ENCODE data around the gene TBC1D14. TPM values are rescaled to one million over a fixed set of nuclear protein-coding genes. Genes with fewer than 3 reads are reported as not detected.

The TBC1D14 gene
- total and polyA plus RNA-seq, 2 experiments from 2014 or later: 33.6 to 50.8 TPM

DNA sequence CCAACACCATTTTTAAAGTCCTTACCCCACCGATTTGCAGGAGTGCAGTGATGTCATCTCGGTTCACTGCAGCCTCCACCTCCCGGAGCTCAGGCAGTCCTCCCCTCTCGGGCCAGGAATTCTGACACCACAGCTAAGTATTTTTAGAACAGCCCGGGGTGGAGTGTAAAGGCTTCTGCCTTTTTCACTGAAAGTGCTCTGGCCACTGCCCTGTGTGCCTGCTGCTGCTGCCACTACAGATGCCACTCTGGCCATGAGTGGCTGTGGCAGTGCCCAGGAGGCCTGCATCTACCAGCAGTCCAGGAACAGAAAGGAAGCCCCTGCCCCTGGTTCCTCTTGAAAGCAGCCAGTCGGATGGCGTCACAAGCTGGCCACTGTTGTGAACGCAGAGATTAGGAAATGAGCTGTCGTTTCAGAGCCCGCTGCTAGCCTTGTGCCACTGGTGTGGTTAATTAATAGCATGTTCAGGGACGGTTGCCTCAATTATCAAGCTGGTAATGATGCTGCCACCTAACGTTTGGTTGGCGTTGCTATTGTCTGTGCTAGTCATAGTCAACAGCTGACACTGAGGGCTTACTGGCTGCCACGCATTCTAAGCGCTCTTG lies 23.6 kb upstream of the TBC1D14 start:
- no peak overlapping the region for H3K4me3 ChIP-seq
- H4K20me1 ChIP-seq (ENCODE audit: insufficient read depth, poor library complexity, severe bottlenecking): no peaks in the 10 kb centered on the region
- WGBS (ENCODE audit: low lambda C conversion rate, missing lambda C conversion rate): 77% methylated on average over 15 of the region's 15 CpGs
- H3K9me3 ChIP-seq (ENCODE audit: low read depth): no peaks in the 10 kb centered on the region
- no peak overlapping the region for H3K27ac ChIP-seq
- no peak overlapping the region for H3K4me2 ChIP-seq
- H3K9me2 ChIP-seq (replicated peaks; ENCODE audit: insufficient read depth): no peaks in the 10 kb centered on the region
- TF ChIP-seq EZH2 (IDR thresholded peaks at IDR 0.05; ENCODE audit: borderline replicate concordance): no peak
- TF ChIP-seq, protein P1, sequence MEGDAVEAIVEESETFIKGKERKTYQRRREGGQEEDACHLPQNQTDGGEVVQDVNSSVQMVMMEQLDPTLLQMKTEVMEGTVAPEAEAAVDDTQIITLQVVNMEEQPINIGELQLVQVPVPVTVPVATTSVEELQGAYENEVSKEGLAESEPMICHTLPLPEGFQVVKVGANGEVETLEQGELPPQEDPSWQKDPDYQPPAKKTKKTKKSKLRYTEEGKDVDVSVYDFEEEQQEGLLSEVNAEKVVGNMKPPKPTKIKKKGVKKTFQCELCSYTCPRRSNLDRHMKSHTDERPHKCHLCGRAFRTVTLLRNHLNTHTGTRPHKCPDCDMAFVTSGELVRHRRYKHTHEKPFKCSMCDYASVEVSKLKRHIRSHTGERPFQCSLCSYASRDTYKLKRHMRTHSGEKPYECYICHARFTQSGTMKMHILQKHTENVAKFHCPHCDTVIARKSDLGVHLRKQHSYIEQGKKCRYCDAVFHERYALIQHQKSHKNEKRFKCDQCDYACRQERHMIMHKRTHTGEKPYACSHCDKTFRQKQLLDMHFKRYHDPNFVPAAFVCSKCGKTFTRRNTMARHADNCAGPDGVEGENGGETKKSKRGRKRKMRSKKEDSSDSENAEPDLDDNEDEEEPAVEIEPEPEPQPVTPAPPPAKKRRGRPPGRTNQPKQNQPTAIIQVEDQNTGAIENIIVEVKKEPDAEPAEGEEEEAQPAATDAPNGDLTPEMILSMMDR (IDR thresholded peaks at IDR 0.05; ENCODE audit: poor library complexity): peak; percentile 3
- no peak for DNase-seq (ENCODE audit: low spot score)
- H3K79me2 ChIP-seq: peaks cover under 1% of the 10 kb centered on the region
- H3K36me3 ChIP-seq (replicated peaks; ENCODE audit: insufficient read depth, low read depth): no peaks in the 10 kb centered on the region
- no peak overlapping the region for H2AFZ ChIP-seq
- H3K27me3 ChIP-seq: no peaks in the 10 kb centered on the region
- no peaks in the 10 kb centered on the region for H3K4me1 ChIP-seq (ENCODE audit: insufficient read depth)

DNA sequence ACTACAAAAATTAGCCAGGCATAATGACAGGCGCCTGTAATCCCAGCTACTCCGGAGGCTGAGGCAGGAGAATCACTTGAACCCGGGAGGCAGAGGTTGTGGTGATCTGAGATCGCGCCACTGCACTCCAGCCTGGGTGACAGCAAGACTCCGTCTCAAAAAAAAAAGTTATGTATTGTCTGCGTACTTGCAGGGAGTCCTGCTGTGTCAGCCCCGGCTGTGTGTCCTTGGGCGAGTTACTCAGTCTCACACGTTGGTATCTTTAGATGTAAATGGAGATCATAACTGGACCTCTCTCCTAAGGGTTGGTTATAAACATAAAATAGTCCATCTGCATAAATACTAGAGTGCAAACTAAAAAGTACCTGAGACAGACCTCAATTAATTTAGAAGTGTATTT lies 22.7 kb upstream of the TBC1D14 start:
- no peak for DNase-seq (ENCODE audit: low spot score)
- Histone ChIP-seq H4K20me1 (ENCODE audit: insufficient read depth, poor library complexity, severe bottlenecking) (no peaks in the 10 kb centered on the region), H3K9me3 (ENCODE audit: low read depth) (no peaks in the 10 kb centered on the region), H3K36me3 (replicated peaks; ENCODE audit: insufficient read depth, low read depth) (no peaks in the 10 kb centered on the region), H3K27ac (no peak overlapping the region), H3K4me1 (ENCODE audit: insufficient read depth) (peaks cover 4% of the 10 kb centered on the region), H3K27me3 (no peaks in the 10 kb centered on the region), H3K4me3 (no peak overlapping the region), H3K4me2 (no peak overlapping the region), H3K9me2 (replicated peaks; ENCODE audit: insufficient read depth) (no peaks in the 10 kb centered on the region), H3K79me2 (no peaks in the 10 kb centered on the region), H2AFZ (no peak overlapping the region)
- TF ChIP-seq, protein P1 (IDR thresholded peaks at IDR 0.05; ENCODE audit: poor library complexity): no peak
- no peak for TF ChIP-seq EZH2phosphoT487 (IDR thresholded peaks at IDR 0.05; ENCODE audit: low read depth, severe bottlenecking, unreplicated experiment)
- no peak for TF ChIP-seq EZH2 (IDR thresholded peaks at IDR 0.05; ENCODE audit: borderline replicate concordance)
- 81% methylated on average over 10 of the region's 10 CpGs for WGBS (ENCODE audit: low lambda C conversion rate, missing lambda C conversion rate)

DNA sequence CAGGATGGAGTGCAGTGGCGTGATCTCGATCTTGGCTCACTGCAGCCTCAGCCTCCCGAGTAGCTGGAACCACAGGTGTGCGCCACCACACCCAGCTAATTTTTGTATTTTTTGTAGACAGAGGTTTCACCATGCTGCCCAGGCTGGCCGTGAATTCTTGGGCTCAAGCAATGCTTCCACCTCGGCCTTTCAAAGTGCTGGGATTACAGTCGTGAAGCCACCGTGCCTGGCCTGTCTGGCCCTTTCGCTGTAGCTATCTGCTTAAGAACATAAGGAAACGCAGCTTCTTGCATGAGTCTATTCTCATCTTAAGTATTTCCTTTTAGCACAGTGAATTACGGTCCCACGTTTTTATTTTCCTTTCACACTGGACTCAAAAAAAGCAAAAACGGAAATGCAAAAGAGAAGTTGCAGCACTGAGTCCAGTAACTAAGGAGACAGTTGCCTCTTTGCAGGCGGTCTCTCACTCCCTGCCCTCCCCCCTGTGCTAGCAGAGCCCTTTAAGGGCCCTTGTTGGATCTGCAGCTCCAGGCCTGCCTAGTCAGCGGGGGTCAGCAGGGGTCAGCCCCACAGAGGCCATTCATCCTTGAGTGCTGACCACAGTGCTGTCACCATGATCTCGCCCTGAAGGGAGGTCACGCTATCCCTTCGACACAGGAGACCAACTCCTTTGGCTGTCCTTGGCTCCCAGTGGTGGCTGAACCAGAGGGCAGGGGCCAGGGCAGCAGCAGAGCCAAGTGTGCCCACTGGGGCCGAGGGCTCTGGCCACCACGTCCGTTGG lies 21.8 kb upstream of the TBC1D14 start:
- no peak overlapping the region for H3K27ac ChIP-seq
- peaks cover 13% of the 10 kb centered on the region for H3K4me1 ChIP-seq (ENCODE audit: insufficient read depth)
- no peak for DNase-seq (ENCODE audit: low spot score)
- H4K20me1 ChIP-seq (ENCODE audit: insufficient read depth, poor library complexity, severe bottlenecking): no peaks in the 10 kb centered on the region
- H3K27me3 ChIP-seq: no peaks in the 10 kb centered on the region
- H3K4me2 ChIP-seq: no peak overlapping the region
- 87% methylated on average over 21 of the region's 21 CpGs for WGBS (ENCODE audit: low lambda C conversion rate, missing lambda C conversion rate)
- no peaks in the 10 kb centered on the region for H3K9me2 ChIP-seq (replicated peaks; ENCODE audit: insufficient read depth)
- H3K4me3 ChIP-seq: no peak overlapping the region
- no peaks in the 10 kb centered on the region for H3K36me3 ChIP-seq (replicated peaks; ENCODE audit: insufficient read depth, low read depth)
- H2AFZ ChIP-seq: no peak overlapping the region
- H3K79me2 ChIP-seq: no peaks in the 10 kb centered on the region
- H3K9me3 ChIP-seq (ENCODE audit: low read depth): no peaks in the 10 kb centered on the region
- TF ChIP-seq EZH2 (IDR thresholded peaks at IDR 0.05; ENCODE audit: borderline replicate concordance): no peak

DNA sequence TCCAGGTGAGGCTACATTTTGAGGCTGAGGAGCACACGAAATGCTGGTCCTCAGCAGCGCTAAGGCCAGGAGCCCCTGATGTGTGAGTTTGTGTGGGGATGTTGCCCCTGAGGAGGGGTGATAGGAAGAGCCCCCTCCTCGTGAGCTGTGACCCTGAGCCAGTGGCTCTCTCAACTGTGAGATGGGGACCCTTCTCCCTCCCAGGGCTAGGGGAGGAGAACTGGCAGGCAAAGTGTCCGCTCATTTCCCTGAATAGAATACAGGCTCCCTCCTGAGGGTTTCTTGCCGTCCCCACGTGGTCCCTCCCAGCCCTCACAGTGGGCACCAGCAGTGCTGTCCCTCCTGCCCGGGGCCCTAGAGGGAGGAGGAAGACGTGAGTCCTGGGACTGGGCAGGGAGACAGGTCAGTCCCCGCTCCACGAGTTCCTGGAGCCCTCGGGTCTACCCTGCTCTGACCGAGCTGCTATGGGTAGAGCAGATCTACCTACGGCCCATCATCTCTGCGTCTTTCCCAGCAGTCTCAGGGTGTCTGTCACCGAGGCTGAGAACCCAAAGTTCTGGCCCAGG lies 21.0 kb upstream of the TBC1D14 start:
- no peak for DNase-seq (ENCODE audit: low spot score)
- Histone ChIP-seq H3K4me1 (ENCODE audit: insufficient read depth) (peaks cover 20% of the 10 kb centered on the region), H3K36me3 (replicated peaks; ENCODE audit: insufficient read depth, low read depth) (no peaks in the 10 kb centered on the region), H3K79me2 (no peaks in the 10 kb centered on the region), H3K9me3 (ENCODE audit: low read depth) (no peaks in the 10 kb centered on the region), H4K20me1 (ENCODE audit: insufficient read depth, poor library complexity, severe bottlenecking) (no peaks in the 10 kb centered on the region), H3K4me3 (no peak overlapping the region), H3K4me2 (no peak overlapping the region), H3K27ac (no peak overlapping the region), H3K9me2 (replicated peaks; ENCODE audit: insufficient read depth) (no peaks in the 10 kb centered on the region), H2AFZ (no peak overlapping the region), H3K27me3 (no peaks in the 10 kb centered on the region)
- 92% methylated on average over 15 of the region's 15 CpGs for WGBS (ENCODE audit: low lambda C conversion rate, missing lambda C conversion rate)
- TF ChIP-seq, protein P1 (IDR thresholded peaks at IDR 0.05; ENCODE audit: poor library complexity): no peak
- TF ChIP-seq EZH2 (IDR thresholded peaks at IDR 0.05; ENCODE audit: borderline replicate concordance) (no peak), EZH2phosphoT487 (IDR thresholded peaks at IDR 0.05; ENCODE audit: low read depth, severe bottlenecking, unreplicated experiment) (no peak)
